GM18517 (cell line): Measurements from ENCODE around the gene NSA2.

Experiments used
- ATAC-seq: cut with Tn5 transposase; IDR thresholded peaks from one replicate; pipeline ENCODE4 v1.9.1; 2021; ENCODE audit warnings: mild to moderate bottlenecking, moderate library complexity; ENCODE audit not compliant: unreplicated experiment

Gene NSA2

DNA sequence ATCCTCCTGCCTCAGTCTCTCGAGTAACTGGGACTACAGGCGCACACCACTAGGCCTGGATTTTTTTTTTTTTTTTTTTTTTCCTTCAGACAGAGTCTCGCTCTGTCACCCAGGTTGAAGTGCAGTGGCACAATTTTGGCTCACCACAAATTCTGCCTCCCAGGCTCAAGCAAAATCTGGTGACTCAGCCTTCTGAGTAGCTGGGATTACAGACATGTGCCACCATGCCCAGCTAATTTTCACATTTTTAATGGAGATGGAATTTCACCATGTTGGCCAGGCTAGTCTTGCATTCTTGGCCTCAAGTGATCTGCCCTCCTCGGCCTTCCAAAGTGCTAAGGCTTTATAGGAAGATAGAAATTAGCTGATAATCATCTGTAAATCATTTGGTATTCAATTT is 43.9 kb downstream of the NSA2 start:
- no peak for ATAC-seq

GRCh38 chr5:74816875-74817274 is 49.8 kb downstream of the NSA2 start:
- no peak for ATAC-seq

DNA sequence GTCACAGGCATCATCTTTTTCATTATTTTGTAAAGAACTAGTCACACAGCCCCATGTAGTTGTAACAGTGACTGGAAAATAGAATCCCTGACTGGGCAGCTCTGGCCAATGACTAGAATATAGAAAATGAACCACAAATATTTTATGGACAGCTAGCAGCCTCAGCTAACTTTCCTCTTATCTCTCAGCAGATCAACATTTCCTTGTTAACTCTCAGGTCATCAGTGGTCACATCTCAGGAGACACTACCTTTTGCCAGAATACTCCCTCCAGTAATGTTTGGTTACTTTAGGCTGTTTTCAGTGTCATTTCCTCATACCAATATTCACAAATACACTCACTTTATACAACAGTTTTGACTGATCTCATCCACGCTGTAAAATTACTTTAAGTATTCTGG is 55.2 kb downstream of the NSA2 start:
- no peak for ATAC-seq

GRCh38 chr5:74829413-74829812 is 62.4 kb downstream of the NSA2 start:
- no peak for ATAC-seq
